ENCODE data around the gene ADCY1. TPM values are rescaled to one million over a fixed set of nuclear protein-coding genes. Genes with fewer than 3 reads are reported as not detected.

Gene ADCY1
- polyA plus RNA-seq, 3 donors, result 1.1 to 2.7 (median 1.2) TPM

DNA sequence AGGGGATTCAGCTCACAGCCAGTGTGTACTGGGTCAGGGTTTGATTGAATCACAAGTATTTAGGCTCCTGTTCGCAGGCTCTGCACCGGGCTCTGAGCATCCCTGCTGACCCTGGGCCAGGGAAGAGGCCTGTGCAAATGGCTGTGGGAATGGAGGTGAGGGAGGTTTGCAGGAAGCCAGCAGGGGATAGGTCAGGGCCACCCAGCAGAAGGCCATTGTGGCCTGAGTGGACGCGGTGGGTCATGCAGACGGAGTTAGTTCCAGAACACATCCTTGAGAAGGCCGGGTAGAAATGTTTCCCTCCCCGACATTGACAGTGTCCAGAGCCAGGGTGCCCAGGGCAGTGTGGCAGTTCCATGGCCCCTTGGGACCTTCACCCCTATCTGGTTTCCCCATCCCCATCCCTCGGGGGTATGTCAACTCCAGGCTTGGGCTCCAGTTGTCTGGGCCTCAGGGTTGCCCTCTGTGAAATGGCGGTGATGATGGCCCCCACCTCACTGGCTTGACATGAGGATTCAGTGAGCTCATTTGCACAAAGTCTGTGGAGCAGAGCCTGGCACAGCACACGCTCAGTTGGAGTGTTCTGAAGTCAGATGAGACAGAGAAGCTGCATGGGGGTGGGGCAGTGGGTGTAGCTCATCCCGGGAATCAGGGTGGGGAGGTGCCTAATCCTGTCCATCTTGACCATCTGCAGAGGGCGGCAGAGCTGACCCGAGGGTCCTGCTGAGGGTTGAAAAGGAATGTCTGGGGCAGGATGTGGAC lies 107.6 kb downstream of the ADCY1 start:
- H3K27ac ChIP-seq (ENCODE audit: low read depth, low read length), result no peak overlapping the region
- WGBS, 3 donors, result 88 to 90% (median 89%) methylated on average over 12 to 13 of the region's 13 CpGs

DNA sequence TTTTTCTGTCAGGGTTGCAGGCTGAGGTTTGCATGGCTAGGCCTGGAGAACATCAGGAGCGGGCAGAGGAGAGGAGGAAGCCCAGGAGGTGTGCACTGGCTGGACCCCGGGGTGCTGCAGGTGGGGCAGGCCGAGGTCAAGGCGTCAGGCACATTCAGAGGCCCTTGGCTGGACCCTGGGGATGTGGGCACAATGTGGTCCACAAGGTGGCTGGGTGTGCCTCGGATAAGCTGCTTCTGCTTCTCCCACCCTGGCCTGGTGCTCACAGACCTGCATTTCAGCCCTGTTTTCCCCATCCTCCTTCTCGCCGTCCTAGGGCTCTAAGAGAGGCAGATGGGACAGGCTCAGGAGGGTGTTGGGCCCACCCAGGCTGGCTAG lies 108.2 kb downstream of the ADCY1 start:
- no peak overlapping the region for H3K27ac ChIP-seq (ENCODE audit: low read depth, low read length)
- WGBS, 3 donors, result 90 to 96% (median 93%) methylated on average over 7 of the region's 7 CpGs

DNA sequence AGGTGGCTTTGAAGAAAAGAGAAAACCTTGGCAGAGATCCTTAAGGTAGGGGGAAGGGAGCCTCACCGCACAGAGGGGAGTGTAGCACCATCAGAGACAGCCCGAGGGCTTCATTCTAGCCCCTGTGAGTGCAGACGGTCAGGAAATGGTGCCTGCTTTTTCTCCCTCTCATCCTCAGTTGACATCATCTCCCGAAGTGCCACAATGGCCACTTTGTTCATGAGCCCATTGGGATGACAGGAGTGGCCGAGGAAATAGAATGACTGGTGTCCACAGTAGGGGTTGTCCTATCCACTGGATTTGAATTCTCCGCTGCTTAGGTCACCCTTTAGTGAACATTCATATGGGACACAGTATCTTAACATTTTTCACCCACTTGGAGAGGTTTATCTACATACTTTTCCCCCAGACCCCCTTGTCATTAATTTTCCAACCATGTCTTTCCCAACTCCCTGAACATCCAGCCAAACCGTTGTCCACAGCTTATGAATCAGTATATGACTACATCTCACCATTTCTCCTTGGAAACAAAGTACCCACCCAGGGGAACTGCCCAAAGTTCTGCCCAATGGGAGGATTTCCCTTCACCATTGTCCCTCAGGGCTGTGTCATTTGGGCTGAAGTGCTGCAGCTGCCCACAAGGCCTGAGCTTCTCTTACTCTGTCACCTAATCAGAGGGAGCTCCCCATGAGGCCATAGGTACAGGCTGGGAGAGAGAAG lies 108.8 kb downstream of the ADCY1 start:
- H3K27ac ChIP-seq (ENCODE audit: low read depth, low read length), result no peak overlapping the region
- WGBS, 3 donors, result 88 to 89% (median 89%) methylated on average over 7 of the region's 7 CpGs

DNA sequence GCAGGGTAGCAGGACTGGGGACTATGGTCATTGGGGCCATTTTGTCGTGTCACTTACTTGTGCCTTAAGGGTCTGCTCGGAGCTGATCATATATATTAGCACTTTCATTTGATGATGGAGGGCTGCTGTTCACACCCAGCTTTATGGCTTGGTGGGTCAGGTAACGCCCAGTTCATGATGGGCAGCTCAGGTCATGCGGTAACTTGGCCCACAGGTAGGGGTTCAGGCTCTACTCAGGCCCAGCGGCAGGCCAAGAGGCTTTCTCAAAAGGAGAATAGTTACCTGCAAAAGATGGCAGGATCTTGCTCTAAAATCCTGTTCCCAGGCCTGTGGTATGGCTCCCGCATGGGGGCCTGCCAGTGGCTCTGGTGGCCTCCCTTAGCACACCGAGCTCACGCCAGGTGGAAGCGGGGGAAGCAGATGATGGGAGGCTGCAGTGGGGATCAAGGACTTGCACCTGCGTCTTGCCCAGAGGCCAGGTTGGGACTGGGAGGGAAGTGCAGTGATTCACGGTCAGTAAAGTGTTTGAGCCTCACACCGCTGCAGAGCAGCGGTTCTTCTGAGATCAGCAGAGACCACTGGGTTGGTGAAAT lies 109.5 kb downstream of the ADCY1 start:
- WGBS, 3 donors, result 95 to 96% (median 96%) methylated on average over 13 of the region's 13 CpGs
- no peak overlapping the region for H3K27ac ChIP-seq (ENCODE audit: low read depth, low read length)

GRCh38 chr7:45684910-45685618 lies 110.9 kb downstream of the ADCY1 start:
- no peak overlapping the region for H3K27ac ChIP-seq (ENCODE audit: low read depth, low read length)
- WGBS, 3 donors, result 63 to 74% (median 68%) methylated on average over 8 of the region's 8 CpGs

DNA sequence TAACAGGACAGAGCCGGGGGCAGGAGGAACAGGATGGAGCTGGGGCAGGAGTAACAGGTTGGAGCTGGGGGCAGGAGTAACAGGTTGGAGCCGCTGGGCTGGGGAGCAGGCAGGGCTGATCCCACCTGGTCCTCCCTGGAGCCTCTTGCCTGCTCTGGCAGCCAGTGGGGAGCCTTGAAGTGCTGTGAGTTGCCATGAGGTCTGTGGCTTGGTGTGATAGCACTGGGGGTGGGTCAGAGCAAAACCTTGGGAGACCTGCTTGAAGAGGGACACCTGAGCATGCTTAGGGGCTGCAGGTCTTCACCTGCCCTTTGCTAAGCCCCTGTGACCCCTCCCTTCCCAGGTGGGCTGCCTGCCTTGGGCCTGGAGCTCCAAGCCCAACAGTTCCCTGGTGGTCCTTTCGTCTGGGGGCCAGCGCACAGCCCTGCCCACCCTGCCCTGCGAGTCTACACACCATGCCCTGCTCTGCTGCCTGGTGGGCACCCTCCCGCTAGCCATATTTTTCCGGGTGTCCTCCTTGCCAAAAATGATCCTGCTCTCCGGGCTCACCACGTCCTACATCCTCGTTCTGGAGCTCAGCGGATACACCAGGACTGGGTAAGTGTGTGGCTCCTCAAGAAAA lies 111.6 kb downstream of the ADCY1 start:
- WGBS, 3 donors, result 87 to 96% (median 91%) methylated on average over 11 of the region's 11 CpGs
- no peak overlapping the region for H3K27ac ChIP-seq (ENCODE audit: low read depth, low read length)

- 91 to 93% (median 92%) methylated on average over 19 of the region's 19 CpGs for WGBS, 3 donors
These were observed 112.4 kb downstream of the ADCY1 start for GRCh38 chr7:45686441-45687184.

GRCh38 chr7:45687185-45687560 lies 113.0 kb downstream of the ADCY1 start:
- WGBS, 3 donors, result 76 to 93% (median 90%) methylated on average over 3 of the region's 3 CpGs
- H3K27ac ChIP-seq (ENCODE audit: low read depth, low read length), result no peak overlapping the region

More at GRCh38 chr7:45686441-45687184, 112.4 kb downstream of the ADCY1 start:
- H3K27ac ChIP-seq (ENCODE audit: low read depth, low read length), result no peak overlapping the region

DNA sequence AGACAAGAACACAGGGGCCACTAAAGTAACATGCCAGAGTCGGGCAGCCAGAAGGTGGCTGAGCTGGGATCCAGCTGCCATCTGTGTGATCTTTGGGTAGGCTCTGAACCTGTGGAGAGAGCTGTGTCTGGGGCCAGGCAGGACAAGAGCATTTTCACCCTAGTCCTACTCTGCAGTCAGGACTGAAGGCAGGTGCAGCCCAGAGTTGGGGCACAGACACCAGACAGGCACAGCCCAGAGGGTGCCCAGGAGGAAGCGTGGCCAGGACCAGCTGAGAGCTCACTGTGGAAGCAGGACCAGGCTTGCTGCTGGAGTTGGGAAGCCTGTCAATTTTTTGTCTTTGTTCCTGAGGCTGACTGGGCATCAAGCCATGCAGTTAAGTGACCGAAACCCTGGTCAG lies 113.6 kb downstream of the ADCY1 start:
- H3K27ac ChIP-seq (ENCODE audit: low read depth, low read length), result no peak overlapping the region
- WGBS, 3 donors, result 81 to 91% (median 85%) methylated on average over 3 of the region's 3 CpGs

DNA sequence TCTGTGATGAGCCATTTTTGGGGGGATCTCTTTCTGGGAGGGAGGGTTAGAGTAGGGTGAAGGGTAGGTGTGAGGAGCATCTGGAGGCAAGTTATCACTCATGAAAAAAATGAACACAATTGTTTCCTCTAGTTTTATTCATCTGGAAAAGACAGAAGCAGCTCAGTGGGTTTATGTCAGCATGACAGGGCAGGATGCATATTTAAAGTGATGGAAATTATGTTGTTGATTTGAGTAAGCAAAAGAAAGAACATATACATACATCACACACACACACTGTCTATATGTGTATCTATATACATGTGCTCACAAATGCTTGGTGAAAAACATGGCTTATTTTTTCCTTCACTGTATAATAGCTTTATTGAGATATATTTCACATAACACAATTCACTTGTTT lies 114.2 kb downstream of the ADCY1 start:
- no peak overlapping the region for H3K27ac ChIP-seq (ENCODE audit: low read depth, low read length)

- 78 to 88% (median 82%) methylated on average over 10 of the region's 10 CpGs for WGBS, 3 donors
- no peak overlapping the region for H3K27ac ChIP-seq (ENCODE audit: low read depth, low read length)
These were observed 115.0 kb downstream of the ADCY1 start for GRCh38 chr7:45689011-45689796.

DNA sequence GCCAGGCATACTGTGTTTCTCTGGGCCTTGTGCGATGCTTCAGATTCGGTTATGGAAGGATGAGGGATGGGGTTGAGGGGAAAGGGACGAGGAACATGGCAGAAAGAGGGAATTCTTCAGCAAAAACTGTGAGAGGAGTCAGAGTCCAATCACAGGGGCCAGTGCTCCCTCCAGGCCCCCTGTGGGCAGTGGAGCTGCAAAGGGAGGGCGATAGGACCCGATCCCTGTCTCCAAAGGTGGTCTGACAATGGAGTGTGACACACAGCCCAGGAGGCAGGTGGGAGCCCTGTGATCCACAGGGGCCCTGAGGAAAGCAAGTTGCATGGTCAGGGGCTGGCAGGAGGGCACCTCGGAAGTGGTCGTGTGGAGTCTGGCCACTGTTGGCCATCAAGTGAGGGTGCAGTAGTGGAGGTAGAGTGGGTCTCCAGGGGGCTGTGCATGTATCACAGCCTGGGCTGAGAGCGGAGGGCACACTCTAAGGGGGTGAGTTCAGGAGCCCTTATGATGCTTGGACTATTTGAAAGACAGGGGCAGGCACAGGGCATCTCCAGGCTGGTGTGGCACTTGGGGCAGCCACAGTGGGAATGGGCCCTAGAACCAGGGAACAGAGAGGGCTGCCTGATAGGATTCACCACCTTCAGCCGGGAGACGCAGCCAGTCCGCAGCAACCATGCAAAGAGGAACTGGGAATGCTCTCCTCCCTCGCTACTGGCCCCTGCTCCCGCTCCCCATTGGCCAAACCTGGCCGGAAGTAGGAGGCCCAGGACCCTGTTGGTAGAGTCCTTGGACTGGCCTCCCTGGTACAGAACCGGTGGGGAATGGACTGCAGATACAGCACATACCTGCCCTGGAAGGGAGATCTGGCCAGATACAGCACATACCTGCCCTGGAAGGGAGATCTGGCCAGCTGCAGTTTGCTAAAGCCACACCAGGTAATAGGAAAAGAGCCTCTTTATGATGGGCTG lies 115.9 kb downstream of the ADCY1 start:
- H3K27ac ChIP-seq (ENCODE audit: low read depth, low read length), result no peak overlapping the region
- 86 to 89% (median 88%) methylated on average over 15 of the region's 15 CpGs for WGBS, 3 donors

DNA sequence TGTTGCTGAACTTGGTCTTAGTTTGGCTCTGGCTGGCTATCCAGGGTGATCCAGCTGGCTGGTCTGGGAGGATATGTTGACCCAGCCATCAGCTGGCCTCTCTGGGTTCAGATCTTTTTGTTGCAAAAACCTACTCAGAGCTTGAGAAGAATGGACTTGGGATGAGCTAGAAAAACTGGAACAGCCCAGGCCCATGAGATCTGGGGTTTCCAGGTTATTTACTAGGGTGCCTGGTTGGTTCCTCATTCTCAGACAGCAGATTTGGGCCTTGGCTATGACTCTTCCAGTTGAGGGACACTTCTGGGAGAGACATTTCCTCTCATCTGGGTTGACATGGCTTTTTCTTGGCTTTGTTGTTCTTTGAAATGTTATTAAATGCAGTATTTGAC lies 116.6 kb downstream of the ADCY1 start:
- no peak overlapping the region for H3K27ac ChIP-seq (ENCODE audit: low read depth, low read length)

DNA sequence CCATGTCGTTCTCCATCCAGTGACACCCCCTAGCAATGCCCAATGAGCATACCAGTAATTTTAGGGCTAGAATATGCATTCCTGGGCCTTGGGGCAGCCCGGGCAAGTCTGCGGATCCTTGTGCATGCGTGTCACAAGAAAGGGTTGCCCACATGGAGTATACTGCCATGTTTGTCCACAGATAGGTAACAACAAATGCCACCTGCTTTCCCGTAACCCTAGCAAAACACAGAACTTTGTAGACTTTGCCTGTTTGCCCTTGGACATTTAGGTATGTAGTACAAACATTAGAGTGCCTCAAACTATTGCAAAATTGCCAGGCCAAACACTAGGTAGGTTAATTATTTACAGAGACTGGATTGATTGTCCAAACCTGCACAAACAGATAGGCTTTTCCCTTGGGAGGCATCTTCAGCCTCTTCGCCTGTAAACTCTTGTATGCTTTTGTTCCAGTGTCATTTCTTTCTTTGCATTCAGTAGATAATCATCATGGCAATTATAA lies 117.0 kb downstream of the ADCY1 start:
- WGBS, 3 donors, result 40 to 92% (median 86%) methylated on average over 6 of the region's 6 CpGs

DNA sequence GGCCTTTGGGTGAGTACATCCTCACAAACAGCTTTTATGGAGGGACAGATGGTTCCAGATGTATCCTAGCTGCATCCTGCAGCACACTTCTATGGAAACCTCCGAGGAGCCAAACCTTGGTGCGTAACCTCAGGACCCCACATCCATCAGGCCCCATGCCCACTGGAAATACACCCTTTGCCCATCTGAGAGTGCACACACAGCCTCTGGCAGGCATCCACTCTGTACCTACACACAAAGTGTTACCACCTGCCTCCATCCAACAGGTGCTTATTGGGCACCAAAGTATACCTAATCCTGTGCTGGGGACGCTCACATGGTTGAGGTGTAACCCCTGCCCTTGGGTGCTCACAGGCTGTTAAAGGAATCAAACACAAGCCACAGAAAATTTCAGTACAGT lies 117.9 kb downstream of the ADCY1 start:
- 89 to 96% (median 96%) methylated on average over 3 of the region's 3 CpGs for WGBS, 3 donors
- no peak overlapping the region for H3K27ac ChIP-seq (ENCODE audit: low read depth, low read length)

More for the DNA sequence above, 117.0 kb downstream of the ADCY1 start:
- H3K27ac ChIP-seq (ENCODE audit: low read depth, low read length), result no peak overlapping the region
